Immature natural killer cell (primary cell): Measurements from ENCODE around the gene SLC24A3. TPM values are rescaled to one million over a fixed set of nuclear protein-coding genes. Genes with fewer than 3 reads are reported as not detected.
"Not testable (repeated sequence)": the region's sequence is repeated elsewhere in the genome, so short reads cannot be mapped to it uniquely, and the experiment has no call there.

Experiments used
- DNase-seq, 3 donors: peaks; one replicate each; pipeline ENCODE4 v3.0.0; 2022; ENCODE audit warnings: mixed read lengths in 1 of 3
- H3K27ac Mint-ChIP-seq, 6 donors: one replicate each; pipeline ENCODE4 v1.8.0; 2020; ENCODE audit warnings: mixed read lengths in 6 of 6, mild to moderate bottlenecking in 5 of 6, inconsistent platforms in 4 of 6, moderate library complexity in 3 of 6
- H3K27me3 Mint-ChIP-seq, 3 donors: one replicate each; pipeline ENCODE4 v1.8.0; 2020 to 2021; ENCODE audit warnings: low read depth in 3 of 3, mild to moderate bottlenecking in 3 of 3, mixed read lengths in 3 of 3, moderate library complexity in 3 of 3, inconsistent platforms in 1 of 3
- H3K36me3 Mint-ChIP-seq, 3 donors: one replicate each; pipeline ENCODE4 v1.8.0; 2020; ENCODE audit warnings: mixed read lengths in 3 of 3, inconsistent platforms in 2 of 3, mild to moderate bottlenecking in 2 of 3
- H3K4me1 Mint-ChIP-seq, 2 donors: one replicate each; pipeline ENCODE4 v1.8.0; 2020; ENCODE audit warnings: inconsistent platforms in 2 of 2, mild to moderate bottlenecking in 2 of 2, mixed read lengths in 2 of 2, moderate library complexity in 1 of 2
- H3K4me3 Mint-ChIP-seq, 5 donors: one replicate each; pipeline ENCODE4 v1.8.0; 2020; ENCODE audit warnings: mild to moderate bottlenecking in 5 of 5, mixed read lengths in 5 of 5, inconsistent platforms in 3 of 5, moderate library complexity in 3 of 5
- H3K9me3 Mint-ChIP-seq, 6 donors: one replicate each; pipeline ENCODE4 v1.8.0; 2020; ENCODE audit warnings: mild to moderate bottlenecking in 6 of 6, mixed read lengths in 6 of 6, inconsistent platforms in 4 of 6, moderate library complexity in 3 of 6
- polyA plus RNA-seq, 3 donors: library from polyadenylated mRNA; unstranded; fragments of 300-500 nt; fragmentation: Illumina TruSeq; gene quantifications; one replicate each; pipeline ENCODE4 v1.2.3, GENCODE V29; 2021

SLC24A3 gene
- polyA plus RNA-seq, 3 donors from 2014 or later, result 0.10 TPM; not detected in 2

DNA sequence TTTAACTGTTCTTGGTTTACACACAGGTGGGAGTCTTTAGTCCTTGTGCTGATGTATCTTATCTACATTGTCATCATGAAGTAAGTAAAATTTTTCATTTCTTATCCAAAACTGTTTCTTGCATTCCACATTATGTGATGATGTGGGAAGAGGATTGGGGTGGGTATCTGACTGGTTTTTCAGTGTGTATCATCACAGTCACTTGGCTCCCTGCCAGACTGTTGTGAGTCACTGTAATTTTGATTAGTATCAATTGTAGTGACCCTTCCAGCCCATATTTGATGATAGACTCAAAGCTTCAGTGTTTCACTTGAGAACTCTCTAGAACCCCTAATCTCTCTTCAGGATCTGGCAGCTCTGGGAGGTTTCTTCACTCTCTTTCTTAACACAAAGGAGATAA lies 461.1 kb downstream of the SLC24A3 start:
- no peak for DNase-seq
- no peaks in the 10 kb centered on the region for H3K4me1 Mint-ChIP-seq
- peaks cover 0 to 7% (median 0%) of the 10 kb centered on the region in 3 donors for H3K27me3 Mint-ChIP-seq
- H3K9me3 Mint-ChIP-seq, result no peaks in the 10 kb centered on the region
- no peaks in the 10 kb centered on the region for H3K36me3 Mint-ChIP-seq
- no peak overlapping the region for H3K4me3 Mint-ChIP-seq
- no peak overlapping the region for H3K27ac Mint-ChIP-seq

GRCh38 chr20:19676202-19676601 lies 463.8 kb downstream of the SLC24A3 start:
- Mint-ChIP-seq H3K36me3 (no peaks in the 10 kb centered on the region), H3K27me3 (peaks cover 0 to 5% (median 0%) of the 10 kb centered on the region in 3 donors), H3K4me3 (no peak overlapping the region), H3K9me3 (no peaks in the 10 kb centered on the region), H3K27ac (no peak overlapping the region), H3K4me1 (no peaks in the 10 kb centered on the region)
- no peak for DNase-seq

- H3K27me3 Mint-ChIP-seq, result peaks cover 0 to 5% (median 0%) of the 10 kb centered on the region in 3 donors
- H3K36me3 Mint-ChIP-seq, result no peaks in the 10 kb centered on the region
- DNase-seq, result no peak
- no peaks in the 10 kb centered on the region for H3K4me1 Mint-ChIP-seq
- H3K27ac Mint-ChIP-seq, result no peak overlapping the region
- H3K4me3 Mint-ChIP-seq, result no peak overlapping the region
- no peaks in the 10 kb centered on the region for H3K9me3 Mint-ChIP-seq
Measured at GRCh38 chr20:19677336-19677735, 464.9 kb downstream of the SLC24A3 start.

GRCh38 chr20:19678591-19678990 lies 466.1 kb downstream of the SLC24A3 start:
- not testable (repeated sequence) for H3K4me3 Mint-ChIP-seq, DNase-seq, H3K27me3 Mint-ChIP-seq, H3K36me3 Mint-ChIP-seq, H3K9me3 Mint-ChIP-seq, H3K27ac Mint-ChIP-seq, H3K4me1 Mint-ChIP-seq

DNA sequence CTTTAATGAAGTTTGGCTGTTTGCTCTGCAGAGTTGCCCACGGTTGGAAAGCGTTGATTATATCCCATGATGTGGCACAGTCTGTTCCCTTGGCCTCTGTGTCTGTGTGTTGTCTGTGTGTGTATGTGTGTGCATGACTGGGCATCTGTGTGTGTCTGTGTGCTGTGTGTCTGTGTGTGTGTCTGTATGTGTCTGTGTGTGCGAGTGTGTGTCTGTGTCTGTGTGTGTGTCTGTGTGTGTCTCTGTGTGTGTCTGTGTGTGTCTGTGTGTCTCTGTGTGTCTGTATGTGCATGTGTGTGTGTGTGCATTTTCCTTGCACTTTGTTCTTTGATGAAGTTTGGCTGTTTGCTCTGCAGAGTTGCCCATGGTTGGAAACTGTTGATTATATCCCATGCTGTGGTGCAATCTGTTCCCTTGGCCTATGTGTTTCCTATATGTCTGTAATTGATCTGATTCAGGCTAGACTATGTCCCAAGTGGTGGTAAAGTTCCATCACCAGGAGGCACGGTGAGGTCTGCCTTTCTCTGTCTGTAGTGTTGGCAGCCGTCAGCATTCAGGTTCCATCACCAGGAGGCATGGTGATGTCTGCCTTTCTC lies 467.6 kb downstream of the SLC24A3 start:
- Mint-ChIP-seq H3K27me3 (peaks cover 0 to 5% (median 0%) of the 10 kb centered on the region in 3 donors), H3K27ac (no peak overlapping the region), H3K36me3 (no peaks in the 10 kb centered on the region), H3K9me3 (no peaks in the 10 kb centered on the region), H3K4me3 (no peak overlapping the region), H3K4me1 (no peaks in the 10 kb centered on the region)
- no peak for DNase-seq

GRCh38 chr20:19682249-19682648 lies 469.8 kb downstream of the SLC24A3 start:
- H3K27me3 Mint-ChIP-seq, result peaks cover 0 to 6% (median 1%) of the 10 kb centered on the region in 3 donors
- H3K4me3 Mint-ChIP-seq, result no peak overlapping the region
- H3K4me1 Mint-ChIP-seq, result no peaks in the 10 kb centered on the region
- no peak overlapping the region for H3K27ac Mint-ChIP-seq
- H3K9me3 Mint-ChIP-seq, result no peaks in the 10 kb centered on the region
- no peak for DNase-seq
- no peaks in the 10 kb centered on the region for H3K36me3 Mint-ChIP-seq

DNA sequence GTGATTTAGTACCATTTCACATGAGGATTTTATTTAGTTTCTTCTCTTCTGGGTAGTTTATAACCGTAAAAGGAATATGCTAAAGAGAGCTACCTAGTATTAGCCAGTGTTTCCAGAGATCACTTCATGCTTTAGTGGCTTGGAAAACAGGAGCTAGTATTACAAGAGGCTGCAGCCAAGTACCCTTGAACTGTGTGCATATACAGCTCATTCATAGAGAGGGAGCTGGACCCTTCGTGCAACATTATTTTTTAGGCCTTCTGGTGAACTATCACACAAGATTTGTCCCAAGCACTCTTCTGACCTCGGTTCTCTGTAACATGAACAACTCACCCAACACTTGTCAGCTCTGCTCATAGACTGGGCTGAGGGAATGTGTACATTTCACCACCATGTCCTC lies 470.7 kb downstream of the SLC24A3 start:
- no peaks in the 10 kb centered on the region for H3K36me3 Mint-ChIP-seq

GRCh38 chr20:19683822-19684221 lies 471.4 kb downstream of the SLC24A3 start:
- Mint-ChIP-seq H3K4me1 (no peaks in the 10 kb centered on the region), H3K9me3 (no peaks in the 10 kb centered on the region), H3K4me3 (no peak overlapping the region), H3K36me3 (no peaks in the 10 kb centered on the region), H3K27me3 (peaks cover 0 to 6% (median 1%) of the 10 kb centered on the region in 3 donors), H3K27ac (no peak overlapping the region)
- DNase-seq, result no peak

More for the DNA sequence above, 470.7 kb downstream of the SLC24A3 start:
- DNase-seq, result no peak
- Mint-ChIP-seq H3K27ac (no peak overlapping the region), H3K4me1 (no peaks in the 10 kb centered on the region), H3K4me3 (no peak overlapping the region), H3K27me3 (peaks cover 0 to 6% (median 1%) of the 10 kb centered on the region in 3 donors), H3K9me3 (no peaks in the 10 kb centered on the region)

- DNase-seq, result no peak
- Mint-ChIP-seq H3K4me3 (no peak overlapping the region), H3K9me3 (no peaks in the 10 kb centered on the region), H3K36me3 (no peaks in the 10 kb centered on the region), H3K4me1 (no peaks in the 10 kb centered on the region), H3K27ac (no peak overlapping the region), H3K27me3 (peaks cover 2 to 6% (median 5%) of the 10 kb centered on the region in 3 donors)
Measured at GRCh38 chr20:19688031-19688806, 475.8 kb downstream of the SLC24A3 start.

- Mint-ChIP-seq H3K9me3 (no peaks in the 10 kb centered on the region), H3K27ac (no peak overlapping the region), H3K27me3 (peaks cover 0 to 3% (median 2%) of the 10 kb centered on the region in 3 donors), H3K36me3 (no peaks in the 10 kb centered on the region), H3K4me1 (no peaks in the 10 kb centered on the region), H3K4me3 (no peak overlapping the region)
- DNase-seq, result no peak
Measured at GRCh38 chr20:19690462-19690861, 478.0 kb downstream of the SLC24A3 start.

DNA sequence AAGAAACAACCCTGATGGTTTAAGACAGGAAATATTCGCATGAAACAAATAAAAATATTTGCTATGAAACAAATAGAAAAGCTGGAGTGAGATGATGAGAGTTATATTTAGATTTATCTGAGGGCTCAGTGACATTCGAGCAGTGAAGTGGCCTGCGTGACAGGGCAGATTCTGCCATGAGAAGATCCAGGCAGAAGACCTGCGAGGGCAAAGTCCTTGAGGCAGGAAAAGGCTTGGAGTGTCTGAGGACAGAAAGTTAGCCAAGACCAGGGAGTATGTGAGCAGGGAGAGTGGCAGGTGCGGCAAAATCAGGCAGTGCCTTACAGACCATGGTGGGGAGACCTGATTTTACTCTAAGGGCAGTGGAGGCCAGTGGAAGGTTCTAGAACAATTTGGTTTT lies 478.7 kb downstream of the SLC24A3 start:
- Mint-ChIP-seq H3K4me1 (no peaks in the 10 kb centered on the region), H3K4me3 (no peak overlapping the region), H3K36me3 (no peaks in the 10 kb centered on the region), H3K9me3 (no peaks in the 10 kb centered on the region), H3K27me3 (peaks cover 0 to 3% (median 2%) of the 10 kb centered on the region in 3 donors), H3K27ac (no peak overlapping the region)
- no peak for DNase-seq

DNA sequence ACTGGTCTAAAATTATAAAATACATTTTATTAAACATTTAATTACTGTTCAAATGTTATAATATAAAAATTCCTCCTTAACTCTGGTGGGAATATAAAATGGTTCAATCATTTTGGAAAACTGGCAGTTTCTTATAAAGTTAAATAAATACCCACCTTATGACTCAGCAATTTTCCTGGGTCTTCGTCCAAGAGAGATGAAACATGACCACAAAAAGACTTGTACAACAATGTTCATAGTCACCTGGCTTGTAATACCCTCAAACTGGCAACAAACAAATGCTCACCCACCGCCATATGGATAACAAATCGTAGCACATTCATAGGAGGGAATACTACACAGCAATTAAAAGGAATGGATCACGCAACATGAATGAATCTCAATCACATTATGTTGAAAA lies 479.7 kb downstream of the SLC24A3 start:
- no peaks in the 10 kb centered on the region for H3K36me3 Mint-ChIP-seq
- no peaks in the 10 kb centered on the region for H3K9me3 Mint-ChIP-seq
- no peak for DNase-seq
- H3K27me3 Mint-ChIP-seq, result peaks cover 0 to 3% (median 2%) of the 10 kb centered on the region in 3 donors
- no peak overlapping the region for H3K4me3 Mint-ChIP-seq
- no peak overlapping the region for H3K27ac Mint-ChIP-seq
- H3K4me1 Mint-ChIP-seq, result no peaks in the 10 kb centered on the region

DNA sequence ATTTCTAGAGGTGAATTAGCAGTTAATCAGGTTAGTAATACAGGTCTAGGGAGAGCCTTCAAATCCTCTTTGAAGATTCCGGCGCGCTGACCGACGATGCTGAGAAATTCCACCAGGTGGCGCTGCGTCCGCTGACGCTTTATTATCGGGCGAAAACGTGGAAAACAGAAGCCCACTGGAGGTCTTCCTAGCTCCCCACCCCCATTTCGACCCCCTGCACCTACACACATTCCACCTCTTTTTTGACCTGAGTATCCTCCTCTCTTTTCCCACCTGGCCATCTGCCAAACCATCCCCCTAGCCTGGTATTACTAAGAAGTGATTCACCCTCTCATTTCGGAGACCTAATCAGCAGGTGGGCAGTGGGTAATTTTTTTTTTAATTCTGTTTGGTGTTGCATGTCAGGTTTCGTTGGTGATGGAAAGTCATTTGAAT lies 480.3 kb downstream of the SLC24A3 start:
- H3K4me3 Mint-ChIP-seq, result no peak overlapping the region
- H3K27ac Mint-ChIP-seq, result no peak overlapping the region
- H3K9me3 Mint-ChIP-seq, result no peaks in the 10 kb centered on the region
- no peaks in the 10 kb centered on the region for H3K4me1 Mint-ChIP-seq
- peaks cover 0 to 5% (median 3%) of the 10 kb centered on the region in 3 donors for H3K27me3 Mint-ChIP-seq
- DNase-seq, result peak in 2 of 3 donors; percentile 15 to 21
- H3K36me3 Mint-ChIP-seq, result no peaks in the 10 kb centered on the region

DNA sequence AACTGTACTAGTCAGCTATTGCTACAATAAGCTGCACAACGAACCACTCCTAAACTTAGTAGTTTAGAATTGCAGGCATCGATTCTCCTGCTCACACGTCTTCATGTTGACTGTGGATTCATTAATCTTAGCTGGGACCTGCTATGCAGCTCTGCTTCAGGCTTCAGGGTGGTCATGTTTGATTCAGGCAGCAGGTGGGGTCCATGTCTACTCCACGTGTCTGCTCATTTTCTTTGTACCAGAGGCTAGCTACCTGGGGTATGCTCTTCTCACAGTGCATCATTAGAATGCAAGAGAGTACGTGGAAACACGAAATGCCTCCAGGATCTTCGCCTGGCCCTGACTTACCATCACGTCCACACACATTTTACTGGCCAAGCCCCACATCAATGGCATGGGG lies 481.1 kb downstream of the SLC24A3 start:
- H3K9me3 Mint-ChIP-seq, result no peaks in the 10 kb centered on the region

More for the DNA sequence above, 481.1 kb downstream of the SLC24A3 start:
- no peak overlapping the region for H3K27ac Mint-ChIP-seq
- no peaks in the 10 kb centered on the region for H3K36me3 Mint-ChIP-seq
- H3K4me1 Mint-ChIP-seq, result no peaks in the 10 kb centered on the region
- peaks cover 0 to 5% (median 3%) of the 10 kb centered on the region in 3 donors for H3K27me3 Mint-ChIP-seq
- H3K4me3 Mint-ChIP-seq, result no peak overlapping the region
- no peak for DNase-seq
